Measurements from ENCODE around the gene GTPBP4.
"Not testable (repeated sequence)": the region's sequence is repeated elsewhere in the genome, so short reads cannot be mapped to it uniquely, and the experiment has no call there.

GTPBP4 gene

GRCh38 chr10:1058017-1058416 lies 69.8 kb downstream of the GTPBP4 start:
- no peak for ATAC-seq

DNA sequence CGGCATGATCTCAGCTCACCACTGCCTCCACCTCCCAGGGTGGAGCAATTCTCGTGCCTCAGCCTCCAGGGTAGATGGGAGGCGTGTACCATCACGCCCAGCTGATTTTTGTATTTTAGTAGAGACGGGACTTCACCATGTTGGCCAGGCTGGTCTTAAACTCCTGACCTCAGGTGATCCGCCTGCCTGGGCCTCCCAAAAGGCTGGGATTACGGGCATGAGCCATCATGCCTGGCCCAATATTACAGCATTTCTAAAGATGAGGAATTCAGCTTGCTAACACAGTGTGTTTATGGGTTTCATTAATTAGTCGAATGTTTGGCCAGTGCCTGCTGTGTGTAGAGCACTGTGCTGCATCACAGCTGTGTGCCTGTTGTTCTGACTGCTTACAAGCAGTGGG lies 71.7 kb downstream of the GTPBP4 start:
- DNase-seq (no peak), ATAC-seq (no peak)

More at GRCh38 chr10:1058017-1058416, 69.8 kb downstream of the GTPBP4 start:
- DNase-seq, result no peak

DNA sequence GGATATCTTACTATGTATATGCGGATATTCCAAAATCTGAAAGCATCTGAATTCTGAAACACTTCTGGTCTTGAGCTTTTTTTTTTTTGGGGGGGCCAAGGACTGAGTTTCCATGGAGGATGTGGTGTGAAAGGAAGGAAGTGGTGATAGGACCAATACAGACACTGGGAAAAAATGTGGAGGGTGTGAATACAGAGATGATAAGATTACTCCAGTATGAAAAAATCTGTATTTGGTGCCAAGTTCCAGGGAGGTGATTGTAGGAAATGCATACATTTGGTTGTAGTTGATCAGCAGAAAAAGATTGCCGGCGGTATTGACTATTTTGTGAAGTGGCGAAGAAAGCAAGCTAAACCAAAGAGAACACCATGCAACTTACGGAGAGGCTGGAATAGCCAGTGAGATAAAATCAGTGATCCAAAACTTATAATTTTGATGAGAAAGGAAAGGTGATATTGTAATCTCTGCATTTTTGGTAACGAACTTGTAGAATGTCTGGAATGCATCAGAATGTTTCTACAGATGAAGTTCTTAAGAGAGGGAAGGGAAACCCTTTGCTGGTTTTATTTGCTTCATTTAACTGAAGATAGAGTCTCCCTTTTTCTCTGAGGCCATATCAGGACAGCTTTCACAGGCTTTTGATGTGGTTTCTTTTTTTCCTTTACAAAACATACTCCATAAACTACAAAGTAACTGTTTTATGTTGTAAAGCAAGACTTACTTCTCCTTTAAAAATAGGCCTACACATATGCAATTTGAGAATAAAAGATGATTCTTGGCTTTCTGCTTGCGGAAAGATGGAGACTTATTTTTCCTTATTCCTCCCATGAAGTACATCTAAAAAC lies 73.9 kb downstream of the GTPBP4 start:
- DNase-seq (no peak), ATAC-seq (no peak)

GRCh38 chr10:1063232-1063865 lies 75.1 kb downstream of the GTPBP4 start:
- peak; percentile 34 for DNase-seq
- peak; percentile 83 for ATAC-seq

- ATAC-seq (no peak), DNase-seq (no peak)
These were observed 76.7 kb downstream of the GTPBP4 start for GRCh38 chr10:1064964-1065247.

DNA sequence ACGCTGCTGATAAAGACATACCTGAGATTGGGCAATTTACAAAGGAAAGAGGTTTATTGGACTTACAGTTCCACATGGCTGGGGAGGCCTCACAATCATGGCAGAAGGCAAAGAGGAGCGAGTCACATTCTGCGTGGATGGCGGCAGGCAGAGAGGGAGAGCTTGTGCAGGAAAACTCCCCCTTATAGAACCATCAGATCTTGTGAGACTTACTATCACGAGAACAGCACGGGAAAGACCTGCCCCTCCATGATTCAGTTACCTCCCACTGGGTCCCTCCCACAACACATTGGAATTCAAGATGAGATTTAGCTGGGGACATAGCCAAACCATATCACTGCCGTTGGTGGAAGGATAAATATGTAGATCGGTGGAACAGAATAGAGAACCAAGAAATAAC lies 78.5 kb downstream of the GTPBP4 start:
- not testable (repeated sequence) for ATAC-seq

GRCh38 chr10:1068380-1069361 lies 80.4 kb downstream of the GTPBP4 start:
- DNase-seq (no peak), ATAC-seq (peak; percentile 60)

More for the DNA sequence above, 78.5 kb downstream of the GTPBP4 start:
- not testable (repeated sequence) for DNase-seq

All from stimulated activated naive CD8-positive, alpha-beta T cell treated with anti-CD3 and anti-CD28 coated beads, Interleukin-15, Interleukin-2, amounts not matched to agents 100 U/mL and 50 U/mL, for 24 hours (primary cell).